Measurements from ENCODE around the gene GFY. TPM values are rescaled to one million over a fixed set of nuclear protein-coding genes. Genes with fewer than 3 reads are reported as not detected.

GFY gene
- polyA plus RNA-seq, 1 donor from 2014 or later: not detected

GRCh38 chr19:49422407-49423070 lies 2.6 kb upstream of the GFY start:
- H3K79me2 ChIP-seq (replicated peaks; ENCODE audit: insufficient read depth, low read length): no peaks in the 10 kb centered on the region
- TF ChIP-seq SMC3 (conservative IDR thresholded peaks at IDR 0.05; ENCODE audit: poor library complexity) (no peak), REST (IDR thresholded peaks at IDR 0.05; ENCODE audit: borderline replicate concordance) (no peak), POLR2AphosphoS5 (IDR thresholded peaks at IDR 0.05) (no peak), RAD21 (conservative IDR thresholded peaks at IDR 0.05) (peak; percentile 29), EP300 (conservative IDR thresholded peaks at IDR 0.05; ENCODE audit: poor library complexity, severe bottlenecking) (no peak), CTCF (IDR thresholded peaks at IDR 0.05; ENCODE audit: poor library complexity, severe bottlenecking) (peak; percentile 76), TAF1 (IDR thresholded peaks at IDR 0.05; ENCODE audit: low read depth) (no peak), MXI1 (conservative IDR thresholded peaks at IDR 0.05; ENCODE audit: poor library complexity, severe bottlenecking) (no peak), EZH2 (IDR thresholded peaks at IDR 0.05; ENCODE audit: borderline replicate concordance, insufficient read depth, low read length, poor library complexity, severe bottlenecking) (no peak)
- H3K27me3 ChIP-seq (ENCODE audit: insufficient read depth, low read depth, low read length): peaks cover 77% of the 10 kb centered on the region
- H3K4me3 ChIP-seq (ENCODE audit: low read length): peak overlapping the region; percentile 62
- no peak overlapping the region for H3K27ac ChIP-seq (ENCODE audit: low read length)
- no peaks in the 10 kb centered on the region for H4K20me1 ChIP-seq (ENCODE audit: insufficient read depth)
- H3K36me3 ChIP-seq (ENCODE audit: insufficient read depth, low read length): no peaks in the 10 kb centered on the region
- peak overlapping the region; percentile 42 for H3K9ac ChIP-seq (ENCODE audit: low read length)
- no peak overlapping the region for H2AFZ ChIP-seq (ENCODE audit: low read depth, low read length)
- no peaks in the 10 kb centered on the region for H3K9me2 ChIP-seq (ENCODE audit: insufficient read depth, low read length)
- H3K4me2 ChIP-seq (ENCODE audit: low read length): peak overlapping the region; percentile 39
- no peaks in the 10 kb centered on the region for H3F3A ChIP-seq (ENCODE audit: insufficient read depth, low read length, poor library complexity, severe bottlenecking)
- no peaks in the 10 kb centered on the region for H3K9me3 ChIP-seq (ENCODE audit: low read length)

- no peak for TF ChIP-seq CTCF (IDR thresholded peaks at IDR 0.05; ENCODE audit: poor library complexity, severe bottlenecking)
- TF ChIP-seq SMC3 (conservative IDR thresholded peaks at IDR 0.05; ENCODE audit: poor library complexity): no peak
- TF ChIP-seq MXI1 (conservative IDR thresholded peaks at IDR 0.05; ENCODE audit: poor library complexity, severe bottlenecking): no peak
- TF ChIP-seq EZH2 (IDR thresholded peaks at IDR 0.05; ENCODE audit: borderline replicate concordance, insufficient read depth, low read length, poor library complexity, severe bottlenecking): peak; percentile 37
- Histone ChIP-seq H3K27me3 (ENCODE audit: insufficient read depth, low read depth, low read length) (peaks cover 84% of the 10 kb centered on the region), H3K9me2 (ENCODE audit: insufficient read depth, low read length) (no peaks in the 10 kb centered on the region), H4K20me1 (ENCODE audit: insufficient read depth) (no peaks in the 10 kb centered on the region), H3K9ac (ENCODE audit: low read length) (peak within 1 kb of the TSS; percentile 42), H2AFZ (ENCODE audit: low read depth, low read length) (no peak within 1 kb of the TSS), H3K4me2 (ENCODE audit: low read length) (peak within 1 kb of the TSS; percentile 39), H3F3A (ENCODE audit: insufficient read depth, low read length, poor library complexity, severe bottlenecking) (no peaks in the 10 kb centered on the region), H3K9me3 (ENCODE audit: low read length) (no peaks in the 10 kb centered on the region), H3K4me3 (ENCODE audit: low read length) (peak within 1 kb of the TSS; percentile 62), H3K27ac (ENCODE audit: low read length) (no peak within 1 kb of the TSS), H3K36me3 (ENCODE audit: insufficient read depth, low read length) (no peaks in the 10 kb centered on the region), H3K79me2 (replicated peaks; ENCODE audit: insufficient read depth, low read length) (no peaks in the 10 kb centered on the region)
These were observed 1.9 kb upstream of the GFY start, which contains the start of gene PTH2 for GRCh38 chr19:49423071-49423984. TSS of gene PTH2 (minus strand) at chr19:49423441. CDS start at chr19:49423339, 102 bp downstream.
